Esophagus squamous epithelium (tissue), 5 donors: ENCODE measurements around the gene PTPN18. TPM values are rescaled to one million over a fixed set of nuclear protein-coding genes. Genes with fewer than 3 reads are reported as not detected.

ENCODE experiments used
- DNase-seq: peaks from one replicate; lab custom pipeline; 2025; lab: John Stamatoyannopoulos, UW
- H3K27ac ChIP-seq, 4 donors: fragments of 200-600 bp; sonication (generic); one replicate each; pipeline ENCODE4 v1.5.1; 2016 to 2019; ENCODE audit warnings: mild to moderate bottlenecking in 1 of 4
- H3K27me3 ChIP-seq, 4 donors: fragments of 200-600 bp; sonication (generic); 1 replicate in 3 of 4; 2 replicates in 1 of 4; pipeline versions ENCODE4 v1.5.1 to v1.6.0; 2017 to 2021; ENCODE audit warnings: antibody characterized with exemption in 1 of 4
- H3K36me3 ChIP-seq, 3 donors: fragments of 200-600 bp; sonication (generic); one replicate each; pipeline ENCODE4 v1.5.1; 2016 to 2019
- H3K4me1 ChIP-seq, 3 donors: fragments of 200-600 bp; sonication (generic); one replicate each; pipeline ENCODE4 v1.5.1; 2017 to 2019
- H3K4me3 ChIP-seq, 4 donors: fragments of 200-600 bp; sonication (generic); 1 replicate in 3 of 4; 2 replicates in 1 of 4; pipeline ENCODE4 v1.5.1; 2016 to 2019; ENCODE audit warnings: mild to moderate bottlenecking in 2 of 4, moderate library complexity in 1 of 4
- H3K9me3 ChIP-seq, 3 donors: fragments of 200-600 bp; sonication (generic); one replicate each; pipeline ENCODE4 v1.5.1; 2016 to 2019
- CTCF ChIP-seq, 6 experiments: fragments of 450-650 bp in 4 of 6; fragments of 200-600 bp in 2 of 6; sonication (generic) in 2 of 6; IDR thresholded peaks; one replicate each; pipeline ENCODE4 v1.5.1; 2016 to 2019; ENCODE audit warnings: antibody characterized with exemption in 6 of 6, mild to moderate bottlenecking in 4 of 6, moderate library complexity in 4 of 6
- POLR2A ChIP-seq, 4 donors: fragments of 450-650 bp; IDR thresholded peaks; one replicate each; pipeline ENCODE4 v1.6.1; 2017; ENCODE audit warnings: antibody characterized with exemption in 4 of 4, mild to moderate bottlenecking in 4 of 4, moderate library complexity in 3 of 4
- WGBS, 2 donors: methylation state at CpG; one replicate each; pipeline ENCODE4 v1.1.5; 2018; 5-methylcytosine and 5-hydroxymethylcytosine counted together
- intact Hi-C: fragments of 100-400 bp; cut with DNase I; formaldehyde crosslinking; loops from one replicate; pipeline ENCODE4 v1.15.0; 2022
- total RNA-seq, 4 donors: library from RNA; depleted of rRNA; stranded (reverse); fragments of >200 nt; gene quantifications; one replicate each; pipeline ENCODE4 v1.1.0, GENCODE V29; 2016
- donor health status: DM: yes; HTN: yes; CAD: no.

The PTPN18 gene
- total RNA-seq, 4 donors from 2014 or later, result 26.8 to 43.6 (median 35.5) TPM

- peaks cover 14 to 51% (median 16%) of the 10 kb centered on the region in 3 donors for H3K4me1 ChIP-seq
- no peak for DNase-seq
- intact Hi-C loops, result no loop called here
- H3K27me3 ChIP-seq, result no peaks in the 10 kb centered on the region
- WGBS, 2 donors, result 82 to 95% methylated on average over 5 to 9 of the region's 9 CpGs
- TF ChIP-seq CTCF (IDR thresholded peaks at IDR 0.05) (no peak), POLR2A (IDR thresholded peaks at IDR 0.05) (no peak)
- no peak overlapping the region for H3K27ac ChIP-seq
- no peaks in the 10 kb centered on the region for H3K9me3 ChIP-seq
- H3K36me3 ChIP-seq, result peaks cover 0 to 25% (median 0%) of the 10 kb centered on the region in 3 donors
- H3K4me3 ChIP-seq, result no peak overlapping the region
These were observed 18.9 kb downstream of the PTPN18 start for GRCh38 chr2:130374587-130375290.

GRCh38 chr2:130375291-130376266, 19.7 kb downstream of the PTPN18 start:
- Histone ChIP-seq H3K4me1 (peaks cover 14 to 48% (median 16%) of the 10 kb centered on the region in 3 donors), H3K36me3 (peaks cover 0 to 17% (median 0%) of the 10 kb centered on the region in 3 donors), H3K9me3 (no peaks in the 10 kb centered on the region), H3K27ac (no peak overlapping the region), H3K27me3 (no peaks in the 10 kb centered on the region), H3K4me3 (no peak overlapping the region)
- intact Hi-C loops, result no loop called here
- no peak for DNase-seq
- 89 to 93% methylated on average over 18 to 19 of the region's 19 CpGs for WGBS, 2 donors
- TF ChIP-seq POLR2A (IDR thresholded peaks at IDR 0.05) (no peak), CTCF (IDR thresholded peaks at IDR 0.05) (no peak)

GRCh38 chr2:130376433-130377293, 20.8 kb downstream of the PTPN18 start:
- intact Hi-C loops, result no loop called here
- Histone ChIP-seq H3K4me3 (no peak overlapping the region), H3K9me3 (no peaks in the 10 kb centered on the region), H3K4me1 (peaks cover 4 to 38% (median 7%) of the 10 kb centered on the region in 3 donors), H3K27me3 (no peaks in the 10 kb centered on the region), H3K36me3 (peaks cover 0 to 20% (median 0%) of the 10 kb centered on the region in 3 donors), H3K27ac (peak overlapping the region in 1 of 4 donors; percentile 17)
- no peak for DNase-seq
- 66 to 79% methylated on average over 10 of the region's 11 CpGs for WGBS, 2 donors
- no peak for TF ChIP-seq POLR2A (IDR thresholded peaks at IDR 0.05)
- TF ChIP-seq CTCF (IDR thresholded peaks at IDR 0.05), result peak in 1 of 6 experiments; percentile 14

GRCh38 chr2:130377491-130377890, 21.6 kb downstream of the PTPN18 start:
- WGBS, 2 donors, result 88 to 90% methylated on average over 3 to 4 of the region's 5 CpGs
- no peak for DNase-seq
- intact Hi-C loops, result no loop called here
- TF ChIP-seq CTCF (IDR thresholded peaks at IDR 0.05), result no peak
- TF ChIP-seq POLR2A (IDR thresholded peaks at IDR 0.05), result no peak
- H3K4me1 ChIP-seq, result peaks cover 0 to 29% (median 7%) of the 10 kb centered on the region in 3 donors
- H3K36me3 ChIP-seq, result peaks cover 0 to 27% (median 0%) of the 10 kb centered on the region in 3 donors
- H3K27ac ChIP-seq, result peak overlapping the region in 1 of 4 donors; percentile 17
- no peaks in the 10 kb centered on the region for H3K9me3 ChIP-seq
- H3K27me3 ChIP-seq, result no peaks in the 10 kb centered on the region
- no peak overlapping the region for H3K4me3 ChIP-seq
